Thyroid gland (tissue), 4 donors: Measurements from ENCODE around the gene KCNMA1.

Experiments used
- CTCF ChIP-seq, 6 experiments: fragments of 200-600 bp in 3 of 6; fragments of 450-650 bp in 3 of 6; sonication (generic) in 3 of 6; IDR thresholded peaks; one replicate each; pipeline ENCODE4 v1.5.1; 2016 to 2019; ENCODE audit warnings: antibody characterized with exemption in 6 of 6, mild to moderate bottlenecking in 2 of 6, inconsistent platforms in 1 of 6, moderate library complexity in 1 of 6
- POLR2A ChIP-seq, 2 donors: fragments of 450-650 bp; IDR thresholded peaks; one replicate each; pipeline ENCODE4 v1.6.1; 2017; ENCODE audit warnings: antibody characterized with exemption in 2 of 2, mild to moderate bottlenecking in 2 of 2, moderate library complexity in 1 of 2

DNA sequence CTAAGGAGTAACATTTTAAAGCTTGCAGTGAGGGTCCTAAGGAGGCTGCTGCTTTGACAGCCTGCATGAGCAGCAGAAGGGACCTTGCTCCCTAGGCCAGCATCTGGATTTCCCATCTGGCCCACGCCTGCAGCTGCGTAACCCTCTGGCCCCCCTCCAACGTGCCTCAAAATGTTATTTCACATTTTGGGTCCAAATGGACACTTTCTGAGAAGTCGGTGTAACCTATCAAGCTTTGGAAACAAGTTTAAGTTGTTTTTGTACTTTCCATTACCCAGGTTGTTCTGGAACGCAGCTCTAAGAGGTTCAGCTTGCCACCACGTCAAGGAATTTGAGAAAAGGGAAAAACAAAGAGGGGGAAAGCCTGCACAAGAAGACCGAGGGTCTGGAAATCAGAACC is 338.3 kb downstream of the KCNMA1 start:
- TF ChIP-seq CTCF (IDR thresholded peaks at IDR 0.05) (no peak), POLR2A (IDR thresholded peaks at IDR 0.05) (no peak)
